Stimulated activated CD4-positive, alpha-beta T cell treated with anti-CD3 and anti-CD28 coated beads, Interleukin-15, amount 100 ng/mL, for 1 hour (primary cell): ENCODE measurements around the gene ERRFI1.
"Not testable (repeated sequence)": the region's sequence is repeated elsewhere in the genome, so short reads cannot be mapped to it uniquely, and the experiment has no call there.

Source experiments
- DNase-seq, 2 donors: peaks; one replicate each; pipeline ENCODE4 v3.0.0-alpha.2; 2020; ENCODE audit warnings: low read depth in 1 of 2, low spot score in 1 of 2

The ERRFI1 gene

GRCh38 chr1:8026153-8026975, at the start of gene ERRFI1:
TSS of gene ERRFI1 (minus strand) at chr1:8026309. CDS start at chr1:8015619, 10,690 bp downstream.
- peak; percentile 78 to 85 for DNase-seq

- no peak for DNase-seq
These were observed 49.5 kb upstream of the ERRFI1 start for GRCh38 chr1:8075511-8076051.

- DNase-seq: no peak
These were observed 47.2 kb upstream of the ERRFI1 start for GRCh38 chr1:8073112-8073855.

GRCh38 chr1:8070381-8070811, 44.3 kb upstream of the ERRFI1 start:
- DNase-seq: no peak

- DNase-seq: not testable (repeated sequence)
These were observed 43.7 kb upstream of the ERRFI1 start for GRCh38 chr1:8069614-8070320.

GRCh38 chr1:8065369-8065768, 39.3 kb upstream of the ERRFI1 start:
- DNase-seq: no peak

GRCh38 chr1:8063298-8064036, 37.4 kb upstream of the ERRFI1 start:
- DNase-seq: no peak

GRCh38 chr1:8062861-8063260, 36.8 kb upstream of the ERRFI1 start:
- no peak for DNase-seq

GRCh38 chr1:8061673-8062386, 35.7 kb upstream of the ERRFI1 start:
- no peak for DNase-seq

- no peak for DNase-seq
These were observed 35.1 kb upstream of the ERRFI1 start for GRCh38 chr1:8061210-8061609.

GRCh38 chr1:8059161-8059622, 33.1 kb upstream of the ERRFI1 start:
- no peak for DNase-seq

- not testable (repeated sequence) for DNase-seq
These were observed 31.7 kb upstream of the ERRFI1 start for GRCh38 chr1:8057779-8058178.

GRCh38 chr1:8055973-8056372, 29.9 kb upstream of the ERRFI1 start:
- DNase-seq: no peak

GRCh38 chr1:8053878-8054567, 27.9 kb upstream of the ERRFI1 start:
- no peak for DNase-seq

GRCh38 chr1:8051650-8052049, 25.5 kb upstream of the ERRFI1 start:
- DNase-seq: no peak

GRCh38 chr1:8049229-8049628, 23.1 kb upstream of the ERRFI1 start:
- not testable (repeated sequence) for DNase-seq

- no peak for DNase-seq
These were observed 21.8 kb upstream of the ERRFI1 start for GRCh38 chr1:8047686-8048445.

- no peak for DNase-seq
These were observed 21.0 kb upstream of the ERRFI1 start for GRCh38 chr1:8047112-8047511.

GRCh38 chr1:8046391-8046790, 20.3 kb upstream of the ERRFI1 start:
- no peak for DNase-seq
